Measurements from ENCODE around the gene TTYH2.

The TTYH2 gene

GRCh38 chr17:74192950-74193781 lies 20.2 kb upstream of the TTYH2 start:
- no peak for DNase-seq (ENCODE audit: low read depth in 2 of 2)

- no peak for DNase-seq (ENCODE audit: low read depth in 2 of 2)
These were observed 18.7 kb upstream of the TTYH2 start for GRCh38 chr17:74194682-74195081.

GRCh38 chr17:74196541-74197317 lies 16.6 kb upstream of the TTYH2 start:
- DNase-seq (ENCODE audit: low read depth in 2 of 2), result no peak

GRCh38 chr17:74197801-74198200 lies 15.6 kb upstream of the TTYH2 start:
- no peak for DNase-seq (ENCODE audit: low read depth in 2 of 2)

- no peak for DNase-seq (ENCODE audit: low read depth in 2 of 2)
These were observed 14.7 kb upstream of the TTYH2 start for GRCh38 chr17:74198694-74199093.

- DNase-seq (ENCODE audit: low read depth in 2 of 2), result peak in 1 of 2 donors; percentile 32
These were observed 13.9 kb upstream of the TTYH2 start for GRCh38 chr17:74199306-74200092.

GRCh38 chr17:74200112-74200511 lies 13.3 kb upstream of the TTYH2 start:
- DNase-seq (ENCODE audit: low read depth in 2 of 2), result no peak

GRCh38 chr17:74201250-74201649 lies 12.1 kb upstream of the TTYH2 start:
- DNase-seq (ENCODE audit: low read depth in 2 of 2), result no peak

GRCh38 chr17:74201948-74202347 lies 11.4 kb upstream of the TTYH2 start:
- DNase-seq (ENCODE audit: low read depth in 2 of 2), result no peak

GRCh38 chr17:74202938-74203337 lies 10.4 kb upstream of the TTYH2 start:
- DNase-seq (ENCODE audit: low read depth in 2 of 2), result no peak

GRCh38 chr17:74203439-74204240 lies 9.7 kb upstream of the TTYH2 start, which contains the start of gene RPL38:
RPL38 (plus strand) TSS chr17:74203678; CDS start chr17:74203956, 278 bp downstream.
- DNase-seq (ENCODE audit: low read depth in 2 of 2), result peak; percentile 90 to 92

- DNase-seq (ENCODE audit: low read depth in 2 of 2), result no peak
These were observed 8.9 kb upstream of the TTYH2 start for GRCh38 chr17:74204474-74204873.

GRCh38 chr17:74205274-74205673 lies 8.1 kb upstream of the TTYH2 start:
- DNase-seq (ENCODE audit: low read depth in 2 of 2), result no peak

- no peak for DNase-seq (ENCODE audit: low read depth in 2 of 2)
These were observed 7.0 kb upstream of the TTYH2 start for GRCh38 chr17:74206332-74206818.

- DNase-seq (ENCODE audit: low read depth in 2 of 2), result peak; percentile 53 to 58
These were observed 2.9 kb upstream of the TTYH2 start for GRCh38 chr17:74210191-74211140.

- DNase-seq (ENCODE audit: low read depth in 2 of 2), result no peak
These were observed 2.0 kb upstream of the TTYH2 start for GRCh38 chr17:74211141-74211911.

GRCh38 chr17:74211912-74212208 lies 1.5 kb upstream of the TTYH2 start:
- DNase-seq (ENCODE audit: low read depth in 2 of 2), result no peak

GRCh38 chr17:74212209-74212912 lies 1.0 kb upstream of the TTYH2 start:
- DNase-seq (ENCODE audit: low read depth in 2 of 2), result no peak

Measured in activated CD8-positive, alpha-beta memory T cell treated with anti-CD3 and anti-CD28 coated beads for 4 hours (primary cell).